NCI-H2196 treated with DMSO at 0.1 percent for 48 hours (cell line): Measurements from ENCODE around the gene COL24A1.

Experiments used
- DNase-seq: peaks from one replicate; lab custom pipeline; 2025; ENCODE audit not compliant: unreplicated experiment; lab: John Stamatoyannopoulos, UW

The COL24A1 gene

DNA sequence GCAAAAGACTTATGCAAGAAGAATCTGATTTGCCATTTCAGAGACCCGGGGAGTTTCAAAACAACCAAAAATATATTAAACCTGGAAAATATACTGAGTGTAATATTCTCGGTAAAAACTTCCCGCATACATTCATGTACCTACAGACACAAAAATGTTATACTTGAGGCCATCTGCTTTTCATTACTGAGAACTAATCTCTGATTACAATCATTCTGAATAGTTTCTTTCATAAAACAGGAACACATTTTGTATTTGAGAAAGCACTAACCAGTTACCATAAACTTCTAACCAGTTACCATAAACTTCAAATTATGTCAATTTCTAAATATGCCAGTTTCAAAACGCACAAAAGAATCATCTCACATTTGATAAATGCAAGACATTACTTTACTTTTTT is 456.1 kb downstream of the COL24A1 start:
- no peak for DNase-seq

DNA sequence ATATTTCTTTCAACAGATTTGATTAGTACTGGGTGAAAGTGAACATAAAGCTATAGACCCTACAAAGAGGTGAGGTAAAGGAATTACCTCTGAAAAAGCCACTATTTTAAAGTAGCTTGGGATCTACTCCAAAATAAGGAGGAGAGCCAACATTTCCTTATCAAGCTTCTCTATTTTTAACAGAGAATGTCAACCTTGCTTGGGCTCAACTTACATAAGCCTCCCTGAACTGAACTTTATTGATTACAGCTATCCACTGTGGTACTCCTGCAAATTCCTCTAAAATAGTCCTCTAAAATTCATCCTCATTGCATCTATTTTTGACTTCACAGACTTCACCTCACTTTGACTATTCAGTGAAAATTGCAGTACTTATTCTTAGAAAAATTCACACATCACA is 458.7 kb downstream of the COL24A1 start:
- DNase-seq = no peak

DNA sequence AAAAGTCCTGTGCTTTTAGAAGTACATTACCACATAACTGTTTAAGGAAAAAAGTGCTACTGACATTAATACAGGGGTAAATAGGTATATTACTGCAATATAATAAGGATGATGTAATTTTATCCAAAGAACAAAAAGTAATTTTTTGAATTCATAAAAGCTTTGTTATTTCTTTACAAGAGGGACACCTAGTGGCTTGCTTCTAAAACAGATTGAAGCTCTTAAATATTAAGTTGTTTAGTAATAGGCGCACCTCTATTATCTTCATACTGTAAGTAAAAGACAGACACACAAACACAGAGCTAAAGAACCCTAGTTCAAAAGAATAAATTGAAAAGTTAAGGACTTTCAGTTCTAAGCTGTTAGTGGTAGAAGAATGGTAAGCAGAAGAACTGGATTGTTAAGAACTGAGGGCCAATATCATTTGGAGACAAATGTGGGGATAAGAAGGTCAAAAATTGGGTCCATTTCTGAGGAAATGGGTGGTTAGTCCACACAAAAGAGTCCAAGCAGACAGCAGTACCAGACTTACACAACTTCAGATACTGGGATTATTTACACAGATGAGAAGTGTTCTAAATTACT is 463.8 kb downstream of the COL24A1 start:
- DNase-seq = no peak

DNA sequence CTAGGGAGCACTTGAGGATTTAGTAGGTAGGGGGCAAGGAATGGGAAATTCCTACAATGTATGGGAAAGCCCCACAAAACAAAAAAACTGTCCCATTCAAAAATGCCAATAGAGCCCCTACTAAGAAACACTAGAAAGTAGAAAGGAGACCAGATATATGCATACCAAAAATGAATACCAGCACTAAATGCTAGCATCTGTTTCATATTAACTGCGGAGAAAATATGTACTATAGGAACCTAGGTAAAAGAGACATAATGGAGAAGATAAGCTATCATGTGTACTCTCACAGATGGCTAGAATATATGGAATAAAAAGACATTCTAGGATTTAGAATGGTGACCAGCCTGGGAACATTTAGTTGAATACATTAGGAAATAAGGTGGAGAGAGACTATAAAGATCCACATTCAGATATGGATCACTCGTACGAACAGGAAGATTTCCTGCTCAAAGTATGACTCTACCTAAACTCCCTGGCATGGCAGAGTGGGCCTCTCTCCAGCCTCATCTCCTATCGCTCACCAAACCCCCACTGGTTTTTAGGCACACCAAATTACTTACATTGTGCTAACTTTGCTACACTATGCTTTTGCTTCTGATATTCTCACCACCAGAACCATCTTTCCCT is 466.7 kb downstream of the COL24A1 start:
- no peak for DNase-seq

DNA sequence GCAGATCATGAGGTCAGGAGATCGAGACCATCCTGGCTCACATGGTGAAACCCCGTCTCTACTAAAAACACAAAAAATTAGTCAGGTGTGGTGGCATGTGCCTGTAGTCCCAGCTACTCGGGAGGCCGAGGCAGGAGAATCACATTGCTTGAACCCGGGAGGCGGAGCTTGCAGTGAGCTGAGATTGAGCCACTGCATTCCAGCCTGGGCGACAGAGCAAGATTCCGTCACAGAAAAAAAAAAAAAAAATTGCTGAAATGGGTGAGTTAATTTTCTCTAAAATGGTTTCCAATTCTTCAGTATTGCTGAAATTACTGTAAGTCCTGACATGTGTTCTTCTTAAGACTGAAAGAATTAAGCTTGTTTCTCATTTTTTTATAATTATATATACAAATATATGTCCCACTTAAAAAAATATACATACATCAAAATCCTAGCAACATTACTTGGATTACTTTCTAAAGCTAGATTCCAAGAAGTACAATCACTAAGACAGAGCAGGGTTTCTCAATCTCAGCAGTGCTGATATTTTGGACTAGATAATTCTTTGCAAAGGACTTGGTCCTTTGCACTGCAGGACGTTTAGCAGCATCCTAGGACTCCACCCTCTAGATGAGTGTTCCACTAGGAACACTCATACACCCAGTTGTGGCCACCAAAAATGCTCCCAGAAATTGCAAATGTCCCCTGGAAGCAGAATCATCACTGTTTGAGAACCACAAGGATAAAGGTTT is 473.1 kb downstream of the COL24A1 start:
- DNase-seq = no peak

DNA sequence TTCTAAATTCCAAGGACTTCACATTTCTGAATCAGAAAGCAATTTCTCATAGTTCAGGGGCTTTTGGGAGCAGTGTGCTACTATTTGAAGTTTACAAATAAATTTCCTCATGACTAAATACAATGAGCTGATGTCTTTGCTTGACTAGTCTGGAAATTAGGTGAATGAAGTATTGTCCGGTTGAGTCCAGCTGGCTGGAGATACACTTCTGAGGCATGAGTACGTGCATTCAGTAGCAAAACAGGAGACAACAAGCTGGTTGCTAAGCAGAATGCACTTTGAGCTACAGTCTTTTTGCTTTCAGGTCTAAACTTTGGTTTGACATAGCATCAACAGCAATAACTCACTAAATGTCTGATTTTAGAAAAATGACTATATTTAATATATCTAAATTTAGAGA is 475.5 kb downstream of the COL24A1 start:
- DNase-seq = no peak
